Stimulated activated CD4-positive, alpha-beta T cell treated with anti-CD3 and anti-CD28 coated beads, Interleukin-1b, Interleukin-23, amount 100 ng/mL, for 1 hour (primary cell): ENCODE measurements around the gene RPS18.
A peak's percentile ranks its signal among the peaks of the same experiment; 100 is the strongest.

Experiments used
- DNase-seq, 2 donors: peaks; one replicate each; pipeline ENCODE4 v3.0.0-alpha.2; 2020; ENCODE audit warnings: low read depth in 2 of 2

RPS18 gene

DNA sequence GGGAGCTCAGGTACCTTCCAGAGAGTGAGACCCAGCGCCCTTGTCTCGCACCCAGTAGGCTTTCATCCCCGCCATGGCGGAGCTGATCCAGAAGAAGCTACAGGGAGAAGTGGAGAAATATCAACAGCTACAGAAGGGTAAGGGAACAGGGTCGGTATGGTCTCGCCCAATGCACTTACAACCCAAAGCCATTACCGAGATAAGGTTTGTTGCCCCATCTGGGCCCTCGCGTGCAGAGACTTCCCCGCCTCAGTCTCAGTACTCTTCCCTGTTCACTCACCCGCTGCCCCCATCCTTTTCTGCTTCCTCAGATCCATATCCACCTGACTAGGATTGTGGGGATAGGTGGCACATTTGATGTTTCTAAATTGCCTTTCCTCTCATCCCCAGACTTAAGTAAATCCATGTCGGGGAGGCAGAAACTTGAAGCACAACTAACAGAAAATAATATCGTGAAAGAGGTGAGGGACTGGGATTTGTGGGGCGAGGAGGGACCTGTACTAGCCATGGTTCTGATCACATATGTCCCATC is 18.0 kb downstream of the RPS18 start:
- DNase-seq: no peak

- DNase-seq: no peak
Measured at GRCh38 chr6:33290459-33290858, 18.6 kb downstream of the RPS18 start.

DNA sequence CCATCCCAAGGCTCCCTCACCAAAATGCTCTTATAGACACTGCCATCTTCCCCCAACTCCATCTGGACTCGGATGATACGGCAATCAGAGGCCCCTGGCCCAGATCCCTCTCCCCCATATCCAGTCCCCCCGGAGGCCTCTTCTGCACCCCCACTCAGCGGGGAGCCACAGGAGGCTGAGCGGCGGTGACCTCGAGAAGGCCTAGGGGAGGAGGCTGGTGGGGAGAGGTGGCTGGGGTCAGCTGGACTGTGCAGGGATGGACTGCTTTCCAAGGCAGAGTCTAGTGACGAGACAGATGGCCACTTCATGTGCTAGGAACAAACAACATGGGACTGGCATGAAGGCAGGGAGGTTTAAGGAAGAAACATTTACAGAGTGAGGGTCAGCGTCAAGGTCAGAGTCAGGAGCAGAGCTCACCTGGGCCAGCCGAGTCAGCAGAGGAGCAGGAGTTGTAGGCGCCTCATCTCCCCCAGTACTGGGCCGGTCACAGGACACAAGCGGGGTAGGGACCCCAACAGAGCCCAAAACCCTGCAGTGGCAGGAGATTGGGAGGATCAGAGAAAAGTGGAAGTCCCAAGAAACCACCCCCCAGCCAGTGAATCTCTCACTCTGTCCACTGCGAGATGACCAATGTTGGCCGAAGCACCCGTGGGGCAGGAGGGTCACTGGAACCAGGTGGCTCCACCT is 21.3 kb downstream of the RPS18 start:
- DNase-seq: no peak

DNA sequence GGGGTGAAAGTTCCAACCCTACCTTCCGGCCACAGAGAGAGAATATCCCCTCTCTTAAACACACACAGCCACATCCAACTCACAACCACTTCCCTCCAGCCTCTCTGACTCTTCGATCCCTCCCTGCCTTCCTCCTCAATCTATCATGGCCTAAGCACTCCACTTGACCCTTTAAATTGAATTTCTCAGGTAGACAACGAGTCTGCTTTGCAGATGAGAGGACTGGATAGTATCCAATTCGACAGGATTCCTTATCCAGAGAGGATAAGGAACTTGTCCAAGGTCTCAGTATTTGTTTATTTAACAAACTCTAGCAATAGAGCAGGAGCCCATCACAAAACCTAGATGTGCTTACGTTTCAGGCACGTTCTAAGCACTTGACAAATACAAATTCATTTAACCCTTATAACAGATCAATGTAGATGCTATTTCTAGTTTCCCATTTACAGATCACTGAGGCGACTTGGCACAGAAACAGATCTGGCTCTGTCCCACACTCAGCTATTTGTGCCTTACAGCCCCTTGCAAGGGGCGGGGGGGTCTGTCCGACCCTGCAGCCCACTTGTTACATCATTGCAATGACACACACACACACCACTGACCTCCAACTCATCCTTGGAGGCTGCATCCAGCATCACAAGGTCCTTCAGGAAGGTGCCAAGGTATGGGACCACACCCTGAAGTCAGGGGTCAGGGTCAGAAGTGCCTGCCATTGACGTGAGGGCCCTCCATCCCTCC is 22.4 kb downstream of the RPS18 start:
- no peak for DNase-seq

DNA sequence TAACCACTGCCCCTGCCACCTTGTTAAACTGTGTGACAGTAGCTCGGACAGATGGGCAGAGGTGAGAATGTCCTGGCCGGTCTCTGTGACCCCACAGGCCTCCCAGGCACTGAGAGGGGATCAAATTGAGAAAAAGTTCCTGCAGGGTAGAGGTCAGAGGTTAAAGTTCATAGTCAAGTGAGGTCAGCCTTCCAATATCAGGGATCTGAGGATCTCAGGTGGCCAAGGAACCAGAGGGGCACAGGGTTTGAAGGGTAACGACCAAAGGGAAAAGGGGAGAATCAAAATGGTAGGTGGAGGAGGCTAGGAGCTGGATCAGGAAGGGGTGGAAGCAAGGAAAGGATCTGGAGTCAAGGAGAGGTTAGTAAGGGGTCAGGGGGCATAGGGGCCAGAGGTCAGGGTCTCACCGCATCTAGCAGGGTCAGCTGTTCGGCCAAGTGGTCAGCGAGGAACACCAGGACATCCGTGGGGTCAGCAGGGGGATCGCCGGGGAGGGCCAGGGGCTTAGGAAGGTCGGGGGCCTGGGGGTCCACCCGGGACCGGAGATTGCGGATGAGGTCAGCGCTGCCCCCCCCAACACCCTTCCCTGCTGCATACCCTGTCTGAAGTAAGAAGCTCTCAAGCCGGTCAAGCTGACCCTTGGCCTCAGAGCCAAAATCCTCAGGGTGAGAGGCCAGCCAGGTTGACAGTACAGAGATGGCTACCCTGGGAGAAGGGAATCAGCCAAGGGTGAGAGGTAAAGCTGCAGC is 23.9 kb downstream of the RPS18 start:
- DNase-seq: no peak

DNA sequence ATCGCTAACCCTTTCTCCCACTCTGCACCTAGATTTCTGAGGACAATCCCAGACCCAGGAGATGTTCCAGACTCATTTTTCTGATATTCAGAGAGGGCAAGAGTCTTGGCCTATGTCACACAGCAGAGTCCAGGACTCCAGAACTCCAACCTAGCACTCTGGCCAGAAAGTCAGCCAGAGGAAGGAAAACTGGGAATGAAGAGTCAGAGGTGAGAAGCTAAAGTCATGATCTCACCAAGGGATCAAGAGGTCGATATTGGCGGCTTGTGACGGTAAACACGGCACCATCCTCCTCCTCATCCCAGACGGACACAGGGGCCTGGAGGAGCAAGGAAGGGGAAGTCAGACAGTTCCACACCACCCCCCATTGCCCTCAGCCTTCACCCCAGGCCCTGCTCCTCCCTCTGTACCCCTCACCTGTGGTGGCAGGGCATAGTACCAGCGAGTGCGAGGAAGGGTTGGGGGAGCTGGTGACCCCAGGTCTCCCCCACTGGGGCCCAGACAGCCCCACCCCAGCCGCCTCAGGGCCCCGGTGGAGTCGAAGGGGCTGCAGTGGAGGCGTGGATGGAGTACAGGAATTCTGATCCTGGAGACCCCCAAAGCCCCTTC is 25.0 kb downstream of the RPS18 start:
- no peak for DNase-seq

DNA sequence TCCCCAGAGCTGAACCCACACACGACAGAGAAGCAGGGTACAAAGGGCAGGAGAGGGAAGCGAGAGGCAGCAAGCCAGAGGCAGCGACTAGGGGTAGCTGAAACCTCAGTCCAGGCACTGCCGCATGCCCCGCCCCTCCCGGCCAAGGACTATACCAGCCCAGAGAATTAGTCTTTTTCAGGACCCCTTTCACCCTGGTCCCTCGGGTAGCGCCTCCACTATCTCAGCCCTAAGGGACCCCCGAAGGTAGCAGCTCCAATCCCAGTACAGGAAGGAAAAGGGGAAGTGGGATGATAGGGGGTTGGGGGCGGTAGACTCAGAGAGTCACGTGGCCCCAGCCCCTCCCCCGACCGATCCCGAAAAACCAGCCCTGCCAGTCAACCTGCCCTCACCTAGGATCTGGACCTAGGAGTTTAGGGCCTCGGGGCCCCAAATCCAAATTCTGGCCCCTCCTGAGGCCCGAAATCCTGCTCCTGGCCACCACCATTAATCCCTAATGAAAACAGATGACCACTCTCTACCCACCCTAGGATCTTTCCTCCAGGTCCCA is 25.6 kb downstream of the RPS18 start:
- no peak for DNase-seq

- no peak for DNase-seq
Measured at GRCh38 chr6:33297956-33298772, 26.3 kb downstream of the RPS18 start.

- DNase-seq: no peak
Measured at GRCh38 chr6:33298773-33299236, 26.9 kb downstream of the RPS18 start, which contains the start of gene RGL2. RGL2 (minus strand) TSS chr6:33298942; CDS start chr6:33298610, 332 bp downstream.

DNA sequence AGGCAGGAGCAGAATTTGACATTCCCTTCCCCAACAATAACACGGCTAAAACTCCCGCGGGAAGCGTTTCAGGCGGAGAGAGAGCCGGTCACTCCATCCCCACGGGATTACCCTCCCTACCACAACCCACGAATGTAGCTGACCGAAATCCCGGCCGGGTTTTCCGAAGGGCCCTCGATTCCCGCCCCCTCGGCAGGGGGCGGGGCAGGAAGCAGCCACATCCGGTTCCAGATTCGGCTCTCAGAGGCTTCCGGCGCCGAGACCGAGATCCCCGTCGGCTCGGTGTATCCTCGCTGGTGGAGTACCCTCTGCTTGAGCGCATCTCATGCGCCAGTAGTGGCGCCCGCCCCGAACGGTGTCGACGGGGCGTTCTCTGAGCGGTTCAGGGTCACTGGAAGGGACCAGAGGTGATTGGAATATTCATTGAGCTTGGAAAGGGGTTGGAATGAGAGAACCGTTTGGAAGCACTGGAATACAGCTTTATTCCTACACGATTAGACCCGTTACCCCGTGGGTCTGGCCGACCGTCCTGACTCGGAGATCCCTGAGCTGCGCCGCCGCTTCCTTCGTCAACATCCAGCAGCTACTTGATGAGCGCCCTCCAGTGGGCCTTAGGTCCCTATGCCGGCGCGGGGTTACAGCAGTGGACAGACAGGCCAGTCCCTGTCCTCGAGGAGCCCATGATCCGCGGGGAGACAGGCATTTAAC is 27.5 kb downstream of the RPS18 start:
- peak; percentile 81 to 90 for DNase-seq

- DNase-seq: no peak
Measured at GRCh38 chr6:33301877-33302276, 30.0 kb downstream of the RPS18 start.

GRCh38 chr6:33304216-33304615 is 32.3 kb downstream of the RPS18 start:
- DNase-seq: no peak

- no peak for DNase-seq
Measured at GRCh38 chr6:33305052-33305451, 33.2 kb downstream of the RPS18 start.

GRCh38 chr6:33306356-33306755 is 34.5 kb downstream of the RPS18 start:
- no peak for DNase-seq

GRCh38 chr6:33312361-33313104 is 40.7 kb downstream of the RPS18 start:
- DNase-seq: peak; percentile 56 to 65

GRCh38 chr6:33313105-33313708 is 41.3 kb downstream of the RPS18 start:
- no peak for DNase-seq

- DNase-seq: peak; percentile 62
Measured at GRCh38 chr6:33313709-33314514, 42.0 kb downstream of the RPS18 start, which contains the start of gene TAPBP. TAPBP (minus strand) TSS chr6:33314078; CDS start chr6:33314041, 37 bp downstream.

- peak; percentile 42 for DNase-seq
Measured at GRCh38 chr6:33314515-33314942, 42.7 kb downstream of the RPS18 start.
